Gastroesophageal sphincter (tissue), 3 donors: ENCODE measurements around the gene MAP3K9.

ENCODE experiments used
- CTCF ChIP-seq, 4 experiments: fragments of 200-600 bp in 2 of 4; fragments of 450-650 bp in 2 of 4; sonication (generic) in 1 of 4; IDR thresholded peaks; one replicate each; pipeline ENCODE4 v1.5.1; 2017 to 2019; ENCODE audit warnings: antibody characterized with exemption in 4 of 4, mild to moderate bottlenecking in 2 of 4, moderate library complexity in 2 of 4
- EP300 ChIP-seq: sonication (generic); formaldehyde crosslinking; IDR thresholded peaks from one replicate; pipeline ENCODE4 v1.6.1; 2017; ENCODE audit warnings: antibody characterized with exemption, mild to moderate bottlenecking
- POLR2A ChIP-seq, 2 donors: fragments of 450-650 bp; IDR thresholded peaks; one replicate each; pipeline ENCODE4 v1.6.1; 2017; ENCODE audit warnings: antibody characterized with exemption in 2 of 2, mild to moderate bottlenecking in 2 of 2, moderate library complexity in 1 of 2
- POLR2AphosphoS5 ChIP-seq: sonication (generic); formaldehyde crosslinking; IDR thresholded peaks from one replicate; pipeline ENCODE4 v1.6.1; 2017; ENCODE audit warnings: antibody characterized with exemption

GRCh38 chr14:70816525-70816924 lies 7.2 kb upstream of the MAP3K9 start:
- TF ChIP-seq POLR2A (IDR thresholded peaks at IDR 0.05) (no peak), CTCF (IDR thresholded peaks at IDR 0.05) (no peak), POLR2AphosphoS5 (no peak), EP300 (no peak)
